Dendritic cell treated with granulocyte-macrophage colony-stimulating factor and Interleukin-4, amounts not matched to agents 40 ng/mL and 50 ng/mL, for 4 days (primary cell): ENCODE results near the gene GOLM1.

Source experiments
- H3K27ac Mint-ChIP-seq: one replicate; pipeline ENCODE4 v1.8.0; 2022; ENCODE audit warnings: mild to moderate bottlenecking, mixed read lengths
- H3K27me3 Mint-ChIP-seq: one replicate; pipeline ENCODE4 v1.8.0; 2022; ENCODE audit warnings: mild to moderate bottlenecking, mixed read lengths
- H3K36me3 Mint-ChIP-seq: one replicate; pipeline ENCODE4 v1.8.0; 2022; ENCODE audit warnings: low read depth, mixed read lengths
- H3K4me1 Mint-ChIP-seq: one replicate; pipeline ENCODE4 v1.8.0; 2022; ENCODE audit warnings: low read depth, mixed read lengths
- H3K4me3 Mint-ChIP-seq: one replicate; pipeline ENCODE4 v1.8.0; 2022; ENCODE audit warnings: mild to moderate bottlenecking, moderate library complexity, mixed read lengths
- H3K9me3 Mint-ChIP-seq: one replicate; pipeline ENCODE4 v1.8.0; 2022; ENCODE audit warnings: mixed read lengths
- intact Hi-C: fragments of 100-400 bp; cut with micrococcal nuclease; formaldehyde crosslinking; loops from one replicate; pipeline ENCODE4 v1.15.0; 2022

Gene GOLM1

DNA sequence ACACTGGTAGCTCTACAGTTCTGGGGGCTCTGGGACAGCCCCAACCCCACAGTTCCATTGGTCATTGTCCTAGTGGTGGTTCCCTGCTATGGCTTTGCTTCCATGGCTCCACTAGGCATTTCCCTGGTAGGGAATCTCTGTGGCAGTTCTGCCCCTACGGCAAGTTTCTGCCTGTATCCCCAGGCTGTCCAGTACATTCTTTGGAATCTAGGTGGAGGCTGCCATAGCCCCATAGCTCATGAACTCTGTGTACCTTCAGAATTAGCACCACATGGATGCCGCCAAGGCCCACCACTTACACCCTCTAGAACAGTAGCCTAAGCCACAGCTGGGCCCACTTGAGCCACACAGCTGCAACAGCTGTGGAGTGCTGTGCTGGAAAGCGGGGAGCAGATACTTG lies 3.3 kb upstream of the GOLM1 start:
- intact Hi-C loops = no loop called here

DNA sequence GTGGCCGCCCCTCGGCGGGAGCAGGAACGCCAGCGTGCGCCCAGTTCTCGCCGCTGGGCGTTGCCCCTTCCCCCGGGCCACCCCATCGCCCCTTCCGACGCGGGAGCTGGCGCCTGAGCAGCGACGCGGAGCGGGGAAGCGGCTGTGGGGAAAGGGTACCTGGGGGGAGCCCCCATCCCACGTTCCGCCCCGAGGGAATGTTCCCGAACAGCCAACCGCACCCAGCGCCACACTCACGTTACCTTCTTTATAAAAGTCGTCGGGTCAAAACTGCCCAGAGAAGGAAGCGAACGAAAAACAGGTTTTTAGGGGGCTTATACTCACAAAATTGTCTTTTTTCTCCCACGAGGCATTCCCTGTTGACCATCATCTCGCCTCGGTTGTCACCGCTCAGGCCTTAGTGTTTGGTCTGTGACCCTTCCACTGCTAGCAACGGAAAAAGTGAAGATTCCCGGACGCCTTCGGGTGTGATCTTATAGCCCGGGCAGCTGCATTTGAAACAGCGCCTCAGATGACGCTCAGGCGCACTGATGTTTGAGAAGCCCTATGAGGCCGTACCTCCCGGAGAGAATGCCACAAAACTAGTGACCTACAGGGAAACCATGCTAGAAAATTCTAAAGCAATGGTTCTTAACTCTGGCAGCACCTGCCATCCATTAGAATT lies 475 bp upstream of the GOLM1 start:
- H3K36me3 Mint-ChIP-seq = no peaks in the 10 kb centered on the region
- H3K4me3 Mint-ChIP-seq = peak overlapping the region; percentile 88
- peaks cover 17% of the 10 kb centered on the region for H3K4me1 Mint-ChIP-seq
- peaks cover 33% of the 10 kb centered on the region for H3K27me3 Mint-ChIP-seq
- no peaks in the 10 kb centered on the region for H3K9me3 Mint-ChIP-seq
- intact Hi-C loops = no loop called here
- H3K27ac Mint-ChIP-seq = peak overlapping the region; percentile 86

More for the DNA sequence above, 3.3 kb upstream of the GOLM1 start:
- H3K4me3 Mint-ChIP-seq = no peak overlapping the region
- no peaks in the 10 kb centered on the region for H3K9me3 Mint-ChIP-seq
- H3K27ac Mint-ChIP-seq = no peak overlapping the region
- no peaks in the 10 kb centered on the region for H3K36me3 Mint-ChIP-seq
- peaks cover 22% of the 10 kb centered on the region for H3K4me1 Mint-ChIP-seq
- peaks cover 42% of the 10 kb centered on the region for H3K27me3 Mint-ChIP-seq

DNA sequence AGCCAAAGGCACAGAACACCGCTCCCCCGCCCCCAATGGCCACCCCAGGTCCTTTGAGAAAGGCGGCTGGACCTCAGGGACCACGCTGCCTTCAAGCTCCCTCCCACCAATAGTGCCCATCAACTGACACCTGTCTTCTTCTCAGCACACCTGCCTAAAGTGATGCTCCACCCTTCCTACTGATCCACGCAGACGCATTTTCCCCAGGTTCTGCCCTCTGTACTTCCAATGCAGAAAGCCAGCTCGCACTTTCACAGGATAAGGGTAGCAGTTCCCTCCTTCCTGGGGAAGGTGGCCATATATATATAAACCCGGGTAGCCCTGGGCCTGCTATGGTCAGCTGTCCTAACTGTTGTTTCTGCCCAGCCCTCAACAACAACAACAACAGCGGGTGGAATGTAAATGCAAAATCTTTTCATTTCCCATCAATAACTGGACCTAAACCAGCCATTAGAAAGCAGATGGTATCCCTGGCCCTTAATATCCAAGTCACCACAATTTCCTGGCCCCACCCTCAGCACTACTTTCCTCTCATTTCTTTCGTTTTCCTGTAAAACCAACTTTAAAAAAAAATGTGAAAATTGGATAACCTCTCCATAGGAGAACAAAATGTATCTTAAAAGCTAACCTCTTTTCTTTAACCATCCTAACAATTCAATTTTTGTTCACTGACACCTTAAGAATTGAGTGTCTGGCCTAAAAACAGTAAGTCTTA lies 1.7 kb downstream of the GOLM1 start:
- intact Hi-C loops = no loop called here
- no peaks in the 10 kb centered on the region for H3K36me3 Mint-ChIP-seq
- H3K4me1 Mint-ChIP-seq = peaks cover 31% of the 10 kb centered on the region
- H3K4me3 Mint-ChIP-seq = no peak overlapping the region
- no peaks in the 10 kb centered on the region for H3K9me3 Mint-ChIP-seq
- no peak overlapping the region for H3K27ac Mint-ChIP-seq
- peaks cover 25% of the 10 kb centered on the region for H3K27me3 Mint-ChIP-seq

DNA sequence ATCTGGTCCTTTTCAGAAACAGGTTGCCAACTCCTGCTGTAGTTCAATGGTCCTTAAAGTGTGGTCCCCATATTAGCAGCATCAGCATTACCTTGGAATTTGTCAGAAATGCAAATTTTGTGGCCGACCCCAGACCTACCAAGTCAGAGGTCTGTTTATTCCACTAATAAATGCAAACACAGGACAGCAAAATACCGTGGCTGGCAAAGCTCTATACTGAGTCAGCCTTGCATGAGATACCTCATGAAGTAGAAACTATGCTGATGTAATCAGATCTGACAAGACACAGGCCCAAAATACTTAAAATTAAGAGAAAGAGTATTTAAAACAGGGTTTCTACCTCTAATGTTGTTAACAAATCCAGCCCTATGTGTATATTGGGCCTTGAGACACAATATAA lies 3.0 kb downstream of the GOLM1 start:
- H3K4me1 Mint-ChIP-seq = peaks cover 37% of the 10 kb centered on the region
- no peaks in the 10 kb centered on the region for H3K36me3 Mint-ChIP-seq
- intact Hi-C loops = no loop called here
- H3K4me3 Mint-ChIP-seq = no peak overlapping the region
- H3K27ac Mint-ChIP-seq = no peak overlapping the region
- H3K9me3 Mint-ChIP-seq = no peaks in the 10 kb centered on the region
- peaks cover 19% of the 10 kb centered on the region for H3K27me3 Mint-ChIP-seq

DNA sequence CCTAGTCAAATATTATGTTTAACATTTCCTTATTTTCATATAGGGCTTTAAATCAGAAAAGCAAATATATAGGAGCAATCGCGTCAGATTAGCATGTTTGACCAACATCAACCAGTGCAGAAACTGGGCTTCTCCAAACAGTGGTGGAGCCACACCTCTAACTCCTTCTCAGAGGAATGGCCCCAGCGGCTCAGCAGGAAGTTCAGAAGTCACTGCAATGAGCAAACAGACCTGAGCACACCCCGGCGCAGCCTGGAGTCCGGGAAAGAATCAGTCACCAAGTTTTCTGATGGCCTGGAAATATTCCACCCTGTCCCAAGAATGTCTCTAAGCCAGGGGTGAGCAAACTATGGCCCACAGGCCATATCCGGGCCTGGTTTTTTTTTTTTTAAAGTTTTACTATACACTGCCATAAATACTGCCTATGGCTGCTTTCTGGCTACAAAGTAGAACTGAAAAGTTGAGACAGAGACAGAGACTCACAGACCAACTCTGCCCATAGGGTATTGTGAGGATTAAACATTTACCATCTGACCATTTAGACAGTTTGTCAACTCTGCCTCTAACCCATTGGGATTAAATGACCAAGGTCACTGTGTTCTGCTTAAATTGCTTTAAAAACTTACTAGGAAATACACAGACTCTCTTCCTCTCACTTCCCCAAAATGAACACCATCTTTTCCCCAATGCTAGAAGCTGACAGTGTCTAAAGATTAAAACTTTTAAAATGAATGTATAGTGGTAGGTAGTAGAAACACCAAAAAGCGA lies 5.4 kb downstream of the GOLM1 start:
- Mint-ChIP-seq H3K27ac (peak overlapping the region; percentile 82), H3K9me3 (peaks cover 6% of the 10 kb centered on the region), H3K4me3 (no peak overlapping the region), H3K36me3 (no peaks in the 10 kb centered on the region), H3K27me3 (peaks cover 10% of the 10 kb centered on the region), H3K4me1 (peaks cover 35% of the 10 kb centered on the region)
- intact Hi-C loops = no loop called here

DNA sequence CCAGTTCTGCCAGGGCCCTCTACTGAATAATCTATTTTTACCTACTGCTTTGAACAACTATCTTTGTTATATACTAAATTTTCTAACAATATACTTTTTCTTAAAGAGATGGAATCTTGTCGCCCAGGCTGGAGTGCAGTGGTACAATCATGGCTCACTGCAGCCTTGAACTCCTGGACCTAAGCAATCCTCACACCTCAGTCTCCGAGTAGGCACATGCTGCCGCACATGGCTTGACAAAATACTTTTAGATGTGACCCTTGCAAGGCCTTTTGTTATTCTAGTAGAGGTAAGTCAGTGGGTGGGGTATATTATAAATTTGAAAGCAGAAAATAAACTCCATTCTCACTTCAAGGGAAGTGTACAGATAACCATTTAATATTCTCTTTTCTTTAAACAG lies 7.9 kb downstream of the GOLM1 start:
- H3K27me3 Mint-ChIP-seq = peaks cover 9% of the 10 kb centered on the region
- peaks cover 25% of the 10 kb centered on the region for H3K4me1 Mint-ChIP-seq
- H3K36me3 Mint-ChIP-seq = no peaks in the 10 kb centered on the region
- no peak overlapping the region for H3K27ac Mint-ChIP-seq
- intact Hi-C loops = no loop called here
- H3K9me3 Mint-ChIP-seq = peaks cover 13% of the 10 kb centered on the region
- no peak overlapping the region for H3K4me3 Mint-ChIP-seq

DNA sequence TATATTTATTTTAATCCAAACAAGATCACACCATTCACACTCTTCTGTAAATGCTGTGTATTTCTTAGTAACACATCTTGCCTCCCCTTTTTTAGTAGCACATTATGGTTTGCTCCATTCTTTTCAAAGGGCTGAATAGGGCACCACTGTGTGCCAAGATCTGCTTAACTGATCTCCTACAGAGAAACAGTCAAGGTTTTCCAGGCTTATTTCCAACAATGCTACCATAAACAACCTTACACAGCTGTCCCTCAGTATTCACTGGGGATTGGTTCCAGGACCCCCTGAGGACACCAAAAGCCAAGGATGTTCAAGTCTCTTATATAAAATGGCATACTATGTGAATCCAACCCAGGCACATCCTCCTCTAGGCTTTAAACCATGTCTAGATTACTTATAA lies 16.5 kb downstream of the GOLM1 start:
- H3K36me3 Mint-ChIP-seq = peaks cover 6% of the 10 kb centered on the region
- H3K4me3 Mint-ChIP-seq = no peak overlapping the region
- H3K27ac Mint-ChIP-seq = no peak overlapping the region
- H3K9me3 Mint-ChIP-seq = peaks cover under 1% of the 10 kb centered on the region
- intact Hi-C loops = no loop called here
- H3K4me1 Mint-ChIP-seq = no peaks in the 10 kb centered on the region
- H3K27me3 Mint-ChIP-seq = peaks cover 4% of the 10 kb centered on the region

DNA sequence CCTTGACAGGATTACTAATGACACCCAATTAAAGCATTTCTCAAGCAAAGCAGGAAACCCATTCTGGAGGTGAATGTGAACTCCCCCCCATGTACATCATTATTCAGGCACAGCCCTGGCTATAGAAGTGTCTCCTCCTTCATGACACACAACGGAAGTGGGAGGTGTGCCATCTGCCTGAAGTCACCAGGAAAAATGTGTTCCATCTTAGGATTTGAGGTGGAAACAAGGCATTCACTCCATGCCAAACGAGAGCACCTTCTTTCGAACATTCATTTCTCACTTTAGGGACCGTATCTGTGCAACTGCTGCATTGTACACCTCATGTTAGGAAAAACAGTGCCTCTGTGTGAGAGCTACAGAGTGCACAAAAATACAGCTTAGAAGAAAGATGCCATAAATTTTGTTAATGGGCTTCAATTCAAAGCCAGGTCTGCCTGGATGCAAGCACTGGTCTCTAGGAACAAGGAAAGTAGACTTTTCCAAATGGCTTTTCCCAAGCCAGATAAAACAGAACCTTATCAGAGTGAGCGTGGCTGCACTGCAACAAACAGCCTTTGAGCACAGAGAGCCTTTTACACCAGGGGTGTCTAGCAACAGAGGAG lies 19.4 kb downstream of the GOLM1 start:
- Mint-ChIP-seq H3K9me3 (no peaks in the 10 kb centered on the region), H3K4me3 (no peak overlapping the region), H3K27me3 (no peaks in the 10 kb centered on the region), H3K4me1 (no peaks in the 10 kb centered on the region), H3K27ac (no peak overlapping the region), H3K36me3 (peaks cover 24% of the 10 kb centered on the region)
- intact Hi-C loops = no loop called here

DNA sequence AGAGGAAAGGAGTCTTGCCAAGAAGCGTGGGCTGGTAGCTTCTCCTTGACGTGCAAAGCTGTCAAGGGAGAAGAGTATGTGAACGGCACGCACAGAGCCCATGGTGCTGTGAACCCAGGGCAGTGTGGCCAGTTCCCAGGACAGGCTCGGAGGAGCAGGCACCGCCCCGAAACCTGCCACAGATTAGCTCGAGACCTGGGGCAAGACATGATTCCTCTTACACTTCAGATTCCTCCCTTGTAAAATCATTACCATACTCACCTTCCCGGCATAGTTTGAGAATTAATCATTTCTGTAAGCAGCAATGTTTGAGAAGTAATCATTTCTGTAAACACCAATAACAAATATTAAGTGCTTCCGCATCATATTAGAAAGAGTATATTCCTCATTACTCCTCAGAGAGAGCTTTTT lies 19.9 kb downstream of the GOLM1 start:
- Mint-ChIP-seq H3K4me1 (no peaks in the 10 kb centered on the region), H3K27me3 (no peaks in the 10 kb centered on the region), H3K36me3 (peaks cover 29% of the 10 kb centered on the region), H3K27ac (no peak overlapping the region), H3K9me3 (no peaks in the 10 kb centered on the region), H3K4me3 (no peak overlapping the region)
- intact Hi-C loops = no loop called here

DNA sequence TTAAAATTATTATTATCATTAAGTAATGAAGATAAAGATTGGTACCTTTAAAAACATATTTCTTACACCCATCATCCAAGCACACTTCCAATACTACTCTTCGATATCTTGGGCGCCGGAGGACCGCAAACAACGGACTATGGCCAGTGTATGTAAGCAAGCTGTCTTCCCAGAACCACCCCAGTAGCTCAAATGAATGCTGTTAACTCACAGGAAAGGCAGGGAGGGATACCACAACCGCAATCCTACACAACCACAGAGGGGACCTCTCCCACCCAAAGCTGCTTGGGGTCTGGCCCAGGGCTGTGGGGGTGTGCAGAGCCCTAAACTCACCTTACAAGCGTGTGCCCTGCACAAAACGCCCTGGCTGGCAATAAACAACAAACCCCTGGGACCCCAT lies 20.6 kb downstream of the GOLM1 start:
- intact Hi-C loops = no loop called here

DNA sequence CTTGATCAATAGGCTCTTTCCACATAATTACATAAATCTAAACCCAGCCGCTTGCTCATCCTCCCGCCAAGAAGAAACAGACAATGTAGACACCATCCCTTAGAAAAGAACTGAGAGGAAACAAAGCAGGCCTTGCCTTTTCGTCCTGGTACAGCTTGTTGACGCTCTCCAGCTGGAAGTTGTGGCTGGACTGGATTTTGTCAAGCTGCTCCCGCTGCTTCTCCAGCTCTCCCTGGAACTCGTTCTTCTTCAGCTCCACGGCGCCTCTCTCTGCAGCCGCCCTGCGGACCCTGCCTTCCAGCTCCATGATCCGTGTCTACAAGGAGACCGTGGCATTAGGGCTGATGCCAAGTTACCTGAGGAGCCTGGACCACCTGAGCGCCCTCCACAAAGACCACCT lies 22.1 kb downstream of the GOLM1 start:
- H3K36me3 Mint-ChIP-seq = peaks cover 33% of the 10 kb centered on the region
- no peaks in the 10 kb centered on the region for H3K27me3 Mint-ChIP-seq
- intact Hi-C loops = no loop called here
- no peak overlapping the region for H3K27ac Mint-ChIP-seq
- no peak overlapping the region for H3K4me3 Mint-ChIP-seq
- H3K9me3 Mint-ChIP-seq = no peaks in the 10 kb centered on the region
- H3K4me1 Mint-ChIP-seq = no peaks in the 10 kb centered on the region

More for the DNA sequence above, 20.6 kb downstream of the GOLM1 start:
- Mint-ChIP-seq H3K36me3 (peaks cover 31% of the 10 kb centered on the region), H3K27me3 (no peaks in the 10 kb centered on the region), H3K27ac (no peak overlapping the region), H3K4me1 (no peaks in the 10 kb centered on the region), H3K4me3 (no peak overlapping the region), H3K9me3 (no peaks in the 10 kb centered on the region)

DNA sequence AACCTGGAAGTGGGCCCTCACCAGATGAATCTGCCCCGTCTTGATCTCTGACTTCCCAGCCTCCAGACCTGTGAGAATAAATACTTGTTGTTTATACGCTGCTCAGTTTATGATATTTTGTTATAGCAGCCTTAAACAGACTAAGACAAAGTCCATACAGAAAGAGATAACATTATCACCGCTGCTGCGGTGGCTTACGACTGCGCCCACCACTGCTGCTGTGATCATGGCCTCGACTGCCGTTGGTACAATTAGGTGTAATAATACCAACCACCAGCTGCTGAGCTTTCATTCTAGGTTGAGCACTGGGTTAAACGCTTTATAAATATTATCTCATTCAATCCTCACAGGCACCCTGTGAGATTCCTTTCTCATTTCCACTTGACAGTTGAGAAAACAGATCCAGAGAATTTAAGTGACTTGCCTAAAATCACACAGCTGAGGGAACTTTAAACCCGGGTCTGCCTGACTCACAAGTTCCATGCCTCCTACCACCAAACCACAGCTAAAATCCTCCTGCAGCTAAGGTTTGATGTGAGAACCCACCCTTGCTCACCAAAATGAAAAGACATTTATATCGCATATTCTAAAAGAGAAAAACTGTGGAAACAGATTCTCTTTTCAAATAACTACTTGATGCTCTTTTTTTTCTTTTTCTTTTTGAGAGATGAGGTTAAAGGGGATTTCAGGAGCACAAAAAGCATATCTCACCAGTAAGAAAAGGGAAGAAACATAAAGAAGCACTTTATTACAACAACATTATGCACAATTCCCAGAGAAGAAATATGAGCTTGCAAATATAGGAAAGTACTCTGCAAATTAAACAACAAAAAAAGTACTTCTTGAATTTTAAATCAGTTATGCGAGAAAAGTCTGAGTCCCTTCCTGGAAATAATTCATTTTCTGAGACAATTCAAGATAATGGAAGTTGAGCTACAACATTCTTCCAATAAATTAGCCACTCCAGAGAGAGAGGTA lies 23.9 kb downstream of the GOLM1 start:
- Mint-ChIP-seq H3K9me3 (no peaks in the 10 kb centered on the region), H3K4me1 (peaks cover under 1% of the 10 kb centered on the region), H3K27ac (no peak overlapping the region), H3K27me3 (no peaks in the 10 kb centered on the region), H3K4me3 (no peak overlapping the region), H3K36me3 (peaks cover 39% of the 10 kb centered on the region)
- intact Hi-C loops = no loop called here

DNA sequence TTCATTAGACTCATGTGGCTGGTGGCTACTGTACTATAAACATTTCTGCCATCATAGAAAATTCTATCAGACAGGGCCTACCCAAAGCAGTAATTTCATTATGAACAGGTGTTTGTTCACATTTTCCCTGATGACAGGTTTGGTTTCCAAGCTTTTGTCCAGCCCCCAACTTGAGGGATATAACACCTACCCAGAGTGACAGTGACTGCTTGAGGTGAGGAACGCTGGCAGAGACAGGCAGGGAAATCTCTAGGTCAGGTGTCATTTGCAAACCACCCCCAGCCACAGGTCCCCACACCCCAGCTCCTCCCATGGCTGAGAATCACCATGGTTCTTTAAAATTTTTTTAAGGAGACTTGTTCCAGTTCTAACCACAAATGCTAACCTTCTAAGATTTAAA lies 25.5 kb downstream of the GOLM1 start:
- H3K4me1 Mint-ChIP-seq = peaks cover 14% of the 10 kb centered on the region
- no peak overlapping the region for H3K4me3 Mint-ChIP-seq
- no peak overlapping the region for H3K27ac Mint-ChIP-seq
- H3K9me3 Mint-ChIP-seq = no peaks in the 10 kb centered on the region
- intact Hi-C loops = no loop called here
- peaks cover 39% of the 10 kb centered on the region for H3K36me3 Mint-ChIP-seq
- H3K27me3 Mint-ChIP-seq = no peaks in the 10 kb centered on the region
